PC-3 (cell line): ENCODE measurements around the gene PF4V1. TPM values are rescaled to one million over a fixed set of nuclear protein-coding genes. Genes with fewer than 3 reads are reported as not detected.

Source experiments
- ATAC-seq: fragments of 200-7000 bp; cut with Tn5 transposase; 2 replicates; pipeline ENCODE4 v1.9.1; 2020; ENCODE audit warnings: mild to moderate bottlenecking, moderate library complexity
- BruUV-seq: library from RNA; stranded (reverse); fragments of 400-500 nt; replicated peaks from 2 replicates; lab custom pipeline; 2021; lab: Mats Ljungman, UMichigan
- CTCF ChIA-PET: fragments of 300-600 bp; sonication (Branson Sonifier 250); formaldehyde crosslinking; loops from one replicate; lab custom pipeline; 2022; ENCODE audit warnings: antibody characterized with exemption; lab: Charles Lee
- POLR2A ChIA-PET: fragments of 300-600 bp; sonication (Branson Sonifier 250); formaldehyde crosslinking; loops from one replicate; lab custom pipeline; 2022; ENCODE audit warnings: antibody characterized with exemption; ENCODE audit not compliant: unreplicated experiment; lab: Charles Lee
- DNase-seq: peaks from one replicate; pipeline ENCODE4 v3.0.0-alpha.2; 2015
- H2AFZ ChIP-seq: fragments of 300-600 bp; sonication (generic); 2 replicates; pipeline ENCODE4 v1.6.0; 2016; ENCODE audit warnings: antibody characterized with exemption, low read length
- H3F3A ChIP-seq: fragments of 300-600 bp; sonication (generic); one replicate; pipeline ENCODE4 v1.6.0; 2017; ENCODE audit warnings: antibody characterized with exemption, low read length, control low read depth, mild to moderate bottlenecking; ENCODE audit not compliant: unreplicated experiment
- H3K27ac ChIP-seq: fragments of 300-600 bp; sonication (generic); 2 replicates; pipeline ENCODE4 v1.5.1; 2016; ENCODE audit warnings: mild to moderate bottlenecking, low read length
- H3K27me3 ChIP-seq: fragments of 300-600 bp; sonication (generic); 2 replicates; pipeline ENCODE4 v1.6.1; 2016; ENCODE audit warnings: low read length, mixed read lengths
- H3K36me3 ChIP-seq: fragments of 300-600 bp; sonication (generic); 2 replicates; pipeline ENCODE4 v1.6.1; 2016; ENCODE audit warnings: low read depth, mixed run types, low read length, mixed read lengths
- H3K4me1 ChIP-seq: fragments of 300-600 bp; sonication (generic); 2 replicates; pipeline ENCODE4 v1.5.1; 2016; ENCODE audit warnings: low read length; ENCODE audit not compliant: insufficient read depth
- H3K4me2 ChIP-seq: fragments of 300-600 bp; sonication (generic); 2 replicates; pipeline ENCODE4 v1.6.0; 2016; ENCODE audit warnings: low read length
- H3K4me3 ChIP-seq: fragments of 300-600 bp; sonication (generic); 2 replicates; pipeline ENCODE4 v1.5.1; 2016; ENCODE audit warnings: mild to moderate bottlenecking, low read length, mixed read lengths
- H3K79me2 ChIP-seq: fragments of 300-600 bp; sonication (generic); 2 replicates; pipeline ENCODE4 v1.6.1; 2017; ENCODE audit warnings: low read length, mixed read lengths
- H3K9ac ChIP-seq: fragments of 300-600 bp; sonication (generic); 2 replicates; pipeline ENCODE4 v1.6.0; 2016; ENCODE audit warnings: mild to moderate bottlenecking, low read length
- H3K9me2 ChIP-seq: fragments of 300-600 bp; sonication (generic); replicated peaks from 2 replicates; pipeline ENCODE4 v1.6.1; 2016; ENCODE audit warnings: mixed run types, low read length, mixed read lengths
- H3K9me3 ChIP-seq: fragments of 300-600 bp; sonication (generic); 2 replicates; pipeline ENCODE4 v1.6.1; 2016; ENCODE audit warnings: low read length, mixed read lengths
- H4K20me1 ChIP-seq: fragments of 300-600 bp; sonication (generic); 2 replicates; pipeline ENCODE4 v1.6.1; 2016; ENCODE audit warnings: low read length, mixed read lengths
- CTCF ChIP-seq: fragments of 300-600 bp; sonication (generic); conservative IDR thresholded peaks from 2 replicates; pipeline ENCODE4 v1.5.1; 2017; ENCODE audit warnings: antibody characterized with exemption, low read depth, mild to moderate bottlenecking, low read length
- EZH2 ChIP-seq: fragments of 300-600 bp; sonication (generic); IDR thresholded peaks from one replicate; pipeline ENCODE4 v1.6.1; 2017; ENCODE audit warnings: antibody characterized with exemption, mild to moderate bottlenecking, low read length; ENCODE audit not compliant: unreplicated experiment
- EZH2phosphoT487 ChIP-seq: fragments of 300-600 bp; sonication (generic); IDR thresholded peaks from 2 replicates; pipeline ENCODE4 v1.6.1; 2018; ENCODE audit warnings: mild to moderate bottlenecking, antibody characterized with exemption, low read length, borderline replicate concordance
- intact Hi-C: fragments of 100-400 bp; cut with micrococcal nuclease; formaldehyde crosslinking; loops from 2 replicates; pipeline ENCODE4 v1.9.0; 2023
- total RNA-seq: library from RNA; depleted of rRNA; stranded (reverse); fragments of >200 nt; gene quantifications from 2 replicates; pipeline ENCODE4 v1.2.3, GENCODE V29; 2014

The PF4V1 gene
- total RNA-seq, 1 experiment from 2014 or later, result not detected

DNA sequence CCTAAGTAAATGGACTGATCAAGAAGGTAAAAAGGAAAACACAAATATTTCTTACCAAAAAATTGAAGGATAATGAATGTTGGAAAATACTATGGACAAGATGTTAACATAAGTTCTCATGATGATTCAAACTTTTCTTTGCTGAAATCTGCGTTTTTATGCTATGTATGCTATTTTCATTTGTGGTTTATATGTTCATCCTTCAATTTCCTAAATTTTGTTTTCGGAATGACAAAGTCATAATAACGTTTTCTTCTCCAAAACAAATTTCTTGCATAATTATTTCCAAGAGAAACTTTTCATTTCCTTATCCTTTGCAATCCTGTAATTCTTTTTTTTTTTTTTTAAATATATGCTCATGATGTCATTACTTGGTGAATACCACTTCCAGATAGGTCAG, 7.8 kb downstream of the PF4V1 start:
- Histone ChIP-seq H3K9me3 (no peaks in the 10 kb centered on the region), H3K27me3 (no peaks in the 10 kb centered on the region), H3K4me2 (no peak overlapping the region), H3K9me2 (no peaks in the 10 kb centered on the region), H3K4me1 (peaks cover 50% of the 10 kb centered on the region), H3K27ac (no peak overlapping the region), H3F3A (no peaks in the 10 kb centered on the region), H3K9ac (no peak overlapping the region), H2AFZ (no peak overlapping the region), H3K4me3 (no peak overlapping the region), H4K20me1 (no peaks in the 10 kb centered on the region), H3K79me2 (no peaks in the 10 kb centered on the region), H3K36me3 (no peaks in the 10 kb centered on the region)
- no TSS peak for BruUV-seq
- no peak for TF ChIP-seq EZH2phosphoT487
- TF ChIP-seq EZH2, result no peak
- no peak for TF ChIP-seq CTCF
- CTCF ChIA-PET, result no interaction called here
- intact Hi-C loops, result loop anchor here (10.0 kb wide), 1 partner anchor 266 kb away; no protein-coding TSS in a partner anchor
- no peak for DNase-seq
- POLR2A ChIA-PET, result interaction anchor here (0.6 kb wide), 1 partner anchor 199 kb away, joined by 7 read pairs; no protein-coding TSS in a partner anchor
- ATAC-seq, result no peak

GRCh38 chr4:73862322-73862721, 9.2 kb downstream of the PF4V1 start:
- no peaks in the 10 kb centered on the region for H3K79me2 ChIP-seq
- peak; percentile 49 for ATAC-seq
- POLR2A ChIA-PET, result interaction anchor here (0.6 kb wide), 1 partner anchor 10 kb away, joined by 3 read pairs; no protein-coding TSS in a partner anchor
- no peak overlapping the region for H2AFZ ChIP-seq
- 0 out of 2 replicates have a peak overlapping the region, but pooled peaks have one; percentile 1 for H3K4me2 ChIP-seq
- no TSS peak for BruUV-seq
- CTCF ChIA-PET, result interaction anchor here (0.5 to 0.6 kb wide), 2 partner anchors 208 to 247 kb away, joined by 3 to 5 read pairs; no protein-coding TSS in a partner anchor
- intact Hi-C loops, result loop anchor here (10.0 kb wide), 1 partner anchor 268 kb away; no protein-coding TSS in a partner anchor
- no peaks in the 10 kb centered on the region for H3F3A ChIP-seq
- no peak overlapping the region for H3K9ac ChIP-seq
- no peaks in the 10 kb centered on the region for H3K9me3 ChIP-seq
- TF ChIP-seq CTCF, result no peak
- TF ChIP-seq EZH2phosphoT487, result no peak
- TF ChIP-seq EZH2, result no peak
- no peak overlapping the region for H3K4me3 ChIP-seq
- H3K27me3 ChIP-seq, result no peaks in the 10 kb centered on the region
- H3K27ac ChIP-seq, result peak overlapping the region; percentile 29
- H3K36me3 ChIP-seq, result no peaks in the 10 kb centered on the region
- no peaks in the 10 kb centered on the region for H4K20me1 ChIP-seq
- no peaks in the 10 kb centered on the region for H3K9me2 ChIP-seq
- peaks cover 57% of the 10 kb centered on the region for H3K4me1 ChIP-seq
- peak; percentile 66 for DNase-seq

DNA sequence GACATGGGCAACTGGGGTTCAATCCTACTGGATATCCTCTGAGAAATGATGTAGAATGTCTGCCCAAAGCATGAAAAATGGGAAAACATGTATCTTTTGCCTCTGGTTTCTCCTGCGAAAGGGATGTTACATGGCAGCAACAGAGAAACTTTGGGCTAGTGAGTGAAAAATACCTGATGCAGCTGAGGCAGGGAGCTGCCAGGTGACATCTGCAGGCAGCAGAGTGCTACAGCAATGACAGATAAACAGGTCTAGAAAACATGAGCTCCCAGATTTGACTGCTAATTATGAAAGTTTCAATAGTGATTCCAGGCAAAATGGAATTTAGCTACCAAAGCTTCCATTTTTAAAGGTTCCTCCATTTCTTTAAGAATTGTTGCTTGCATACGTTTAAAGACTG, 11.3 kb downstream of the PF4V1 start:
- Histone ChIP-seq H3K9me3 (no peaks in the 10 kb centered on the region), H3K4me1 (peaks cover 70% of the 10 kb centered on the region), H3K9me2 (no peaks in the 10 kb centered on the region), H3K27ac (peak overlapping the region; percentile 82), H3K27me3 (no peaks in the 10 kb centered on the region), H3K79me2 (no peaks in the 10 kb centered on the region), H3K9ac (peak overlapping the region; percentile 55), H3K36me3 (no peaks in the 10 kb centered on the region), H3F3A (no peaks in the 10 kb centered on the region), H3K4me3 (peak overlapping the region; percentile 6; the same call in 1 of the 2 replicates), H4K20me1 (no peaks in the 10 kb centered on the region), H2AFZ (peak overlapping the region; percentile 67; the same call in 1 of the 2 replicates), H3K4me2 (peak overlapping the region; percentile 71)
- ChIA-PET POLR2A (interaction anchor here (0.6 to 0.7 kb wide), 2 partner anchors 131 to 443 kb away, joined by 3 to 5 read pairs; no protein-coding TSS in a partner anchor), CTCF (interaction anchor here (0.5 to 1.3 kb wide), 20 partner anchors 11 to 640 kb away, joined by 3 to 10 read pairs (median 4); partner anchors contain the start of gene PF4V1)
- DNase-seq (peak; percentile 73), ATAC-seq (peak; percentile 11; the same call in 1 of the 2 replicates)
- peak; percentile 93 for TF ChIP-seq CTCF
- no peak for TF ChIP-seq EZH2
- no peak for TF ChIP-seq EZH2phosphoT487
- BruUV-seq, result no TSS peak
- intact Hi-C loops, result loop anchor here (1.0 to 10.0 kb wide), 6 partner anchors 48 to 270 kb away; no protein-coding TSS in a partner anchor
